C1 segment of cervical spinal cord (tissue), 14 donors: ENCODE data around the gene ADM.
"Not testable (repeated sequence)": the region's sequence is repeated elsewhere in the genome, so short reads cannot be mapped to it uniquely, and the experiment has no call there.

ENCODE experiments used
- DNase-seq, 14 donors: peaks; one replicate each; lab custom pipeline; 2025; lab: John Stamatoyannopoulos, UW

The ADM gene, protein sequence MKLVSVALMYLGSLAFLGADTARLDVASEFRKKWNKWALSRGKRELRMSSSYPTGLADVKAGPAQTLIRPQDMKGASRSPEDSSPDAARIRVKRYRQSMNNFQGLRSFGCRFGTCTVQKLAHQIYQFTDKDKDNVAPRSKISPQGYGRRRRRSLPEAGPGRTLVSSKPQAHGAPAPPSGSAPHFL

DNA sequence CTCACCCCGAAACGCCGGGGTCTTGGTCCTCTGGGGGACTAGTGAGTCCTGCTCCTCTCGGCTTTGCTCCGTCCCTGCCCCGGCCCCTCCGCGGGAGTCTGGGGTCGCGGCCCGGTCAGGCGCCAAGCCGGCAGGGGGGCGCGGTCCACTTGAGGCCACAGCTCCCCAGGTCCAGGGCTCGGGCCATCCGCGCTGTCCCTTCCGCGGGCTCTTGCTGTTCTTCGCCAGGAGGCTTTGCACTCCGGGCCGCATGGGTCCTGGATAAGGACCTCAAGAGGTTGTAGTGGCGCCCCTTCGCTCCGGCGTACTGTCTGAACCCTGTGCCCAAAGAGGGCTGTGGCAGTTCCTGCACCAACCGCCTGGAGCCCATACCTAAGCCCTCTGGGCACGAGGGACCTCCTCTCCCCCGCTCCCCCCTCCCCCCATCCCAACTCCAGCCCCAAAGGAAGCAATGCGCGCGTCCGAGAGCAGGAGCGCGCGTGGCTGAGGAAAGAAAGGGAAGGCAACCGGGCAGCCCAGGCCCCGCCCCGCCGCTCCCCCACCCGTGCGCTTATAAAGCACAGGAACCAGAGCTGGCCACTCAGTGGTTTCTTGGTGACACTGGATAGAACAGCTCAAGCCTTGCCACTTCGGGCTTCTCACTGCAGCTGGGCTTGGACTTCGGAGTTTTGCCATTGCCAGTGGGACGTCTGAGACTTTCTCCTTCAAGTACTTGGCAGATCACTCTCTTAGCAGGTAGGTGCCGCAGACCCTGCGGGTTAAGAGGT, at the start of gene ADM:
Gene ADM, plus strand, starts transcription at position 579 of the 767 bp plus-strand sequence. CDS start 628 bp downstream, outside the sequence.
- peak in 13 of 14 donors; percentile 39 to 83 (median 66) for DNase-seq

GRCh38 chr11:10255388-10256125, 49.3 kb upstream of the ADM start:
- no peak for DNase-seq

- DNase-seq, result no peak
Observed at GRCh38 chr11:10257478-10257877, 47.4 kb upstream of the ADM start.

DNA sequence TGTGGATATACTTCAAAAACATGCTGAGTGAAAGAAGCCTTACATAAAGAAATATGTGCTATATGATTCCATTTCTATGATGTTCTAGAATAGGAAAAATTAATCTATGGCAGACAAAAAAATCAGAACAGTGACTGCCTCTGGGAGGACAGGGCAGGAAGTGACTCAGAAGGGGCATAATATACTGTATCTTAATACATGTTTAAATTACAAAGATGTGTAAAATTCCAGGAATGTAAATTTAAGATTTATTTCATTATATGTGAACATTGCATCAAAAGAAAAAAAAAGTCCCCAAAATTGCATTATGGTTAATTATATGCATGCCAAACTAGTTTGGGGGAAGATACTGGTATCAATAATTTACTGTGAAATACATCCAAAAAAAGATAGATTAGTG, 43.1 kb upstream of the ADM start:
- DNase-seq, result no peak

GRCh38 chr11:10263929-10264328, 40.9 kb upstream of the ADM start:
- no peak for DNase-seq

GRCh38 chr11:10264716-10265115, 40.2 kb upstream of the ADM start:
- DNase-seq, result not testable (repeated sequence)

DNA sequence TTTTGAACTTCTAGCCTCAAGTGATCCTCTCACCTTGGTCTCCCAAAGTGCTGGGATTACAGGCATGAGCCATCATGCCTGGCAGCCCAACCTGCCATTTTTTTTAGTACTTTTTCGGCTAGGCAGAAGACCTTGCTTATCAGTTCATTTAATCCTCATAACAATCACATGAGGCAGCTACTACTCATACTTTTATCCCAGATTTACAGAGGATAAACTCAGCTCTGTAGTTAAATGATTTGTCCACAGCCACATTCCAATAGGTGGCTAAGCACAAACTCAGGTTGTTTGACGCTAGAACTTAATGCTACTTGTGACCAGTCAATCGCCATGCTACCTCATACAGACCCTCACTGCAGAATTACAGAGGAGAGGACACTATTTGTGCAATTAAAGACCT, 38.9 kb upstream of the ADM start:
- no peak for DNase-seq

- DNase-seq, result no peak
Observed at GRCh38 chr11:10267821-10268220, 37.1 kb upstream of the ADM start.

DNA sequence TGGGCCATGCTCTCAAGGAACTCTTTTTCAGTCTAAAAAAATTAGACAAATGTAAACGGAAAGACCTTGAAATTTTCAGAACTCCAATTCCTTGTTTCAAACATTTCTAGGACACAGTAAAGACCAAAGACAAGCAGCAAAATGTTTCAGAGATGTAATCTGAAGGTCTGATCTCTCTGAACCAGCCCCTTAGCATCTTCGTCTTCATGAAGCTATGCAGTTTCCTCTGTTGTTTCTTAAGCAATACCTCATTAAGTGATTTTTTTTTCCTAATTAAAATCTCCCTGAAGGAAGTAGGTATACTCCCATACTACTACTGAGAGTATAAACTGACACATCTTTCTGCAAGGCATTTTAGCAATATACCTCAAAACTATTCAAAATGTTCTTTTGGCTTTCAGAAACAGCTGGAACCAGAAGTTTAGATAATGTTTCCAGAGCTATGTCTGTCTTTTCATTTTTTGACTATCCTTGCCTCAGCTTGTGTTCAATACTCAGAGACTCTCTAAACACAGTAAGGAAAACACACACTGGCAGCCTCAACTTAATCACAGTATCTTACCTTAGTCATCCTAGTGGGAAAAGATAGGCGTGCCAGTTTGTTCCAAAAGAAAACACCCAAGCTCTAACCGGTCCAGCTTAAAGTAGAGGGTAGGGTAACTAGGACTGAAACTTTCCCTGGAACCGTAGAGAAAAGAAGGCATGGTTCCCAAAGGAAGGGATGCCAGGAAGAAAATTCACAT, 36.0 kb upstream of the ADM start:
- DNase-seq, result no peak

- no peak for DNase-seq
Observed at GRCh38 chr11:10272132-10272531, 32.7 kb upstream of the ADM start.

DNA sequence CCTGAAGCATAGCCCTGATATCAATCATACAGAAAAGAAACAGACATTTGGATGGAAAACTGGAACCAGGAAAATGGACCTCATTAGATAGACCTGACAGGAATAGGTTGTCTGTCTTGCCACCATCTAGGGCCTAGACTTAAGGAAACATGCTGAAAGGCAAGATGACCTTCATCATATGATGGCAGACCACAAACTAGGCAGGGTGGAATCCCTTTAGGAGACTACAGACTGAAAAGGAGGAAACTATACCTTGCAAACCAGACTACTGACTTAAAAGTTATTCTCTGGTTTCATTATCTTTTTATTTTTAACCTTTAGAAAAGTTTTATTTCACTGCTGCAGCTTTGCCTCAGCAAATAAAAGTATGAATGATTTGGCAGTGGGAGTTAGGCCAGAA, 31.1 kb upstream of the ADM start:
- DNase-seq, result no peak

- DNase-seq, result no peak
Observed at GRCh38 chr11:10274726-10275125, 30.1 kb upstream of the ADM start.

DNA sequence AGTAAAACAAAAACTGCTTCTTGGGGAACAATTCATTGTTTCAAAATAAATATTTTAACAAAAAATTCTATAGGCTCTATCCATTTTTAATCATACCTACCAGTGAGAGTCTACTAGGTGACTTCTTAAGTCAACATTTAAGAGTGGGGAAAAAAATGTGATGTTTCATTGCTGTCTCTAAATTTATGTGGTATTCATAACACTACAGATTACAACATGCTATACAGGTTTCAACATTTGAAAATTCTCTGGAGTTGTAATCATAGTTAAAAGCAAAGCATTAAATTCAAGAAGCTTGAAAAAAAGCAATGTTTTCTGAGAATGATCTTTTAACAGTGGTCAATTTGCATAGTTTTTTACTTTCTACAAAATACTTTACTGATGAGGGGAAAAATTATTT, 29.2 kb upstream of the ADM start:
- DNase-seq, result no peak

GRCh38 chr11:10282117-10282516, 22.8 kb upstream of the ADM start:
- no peak for DNase-seq

- DNase-seq, result no peak
Observed at GRCh38 chr11:10283991-10284390, 20.9 kb upstream of the ADM start.

GRCh38 chr11:10285148-10285802, 19.6 kb upstream of the ADM start:
- no peak for DNase-seq

GRCh38 chr11:10287140-10287539, 17.7 kb upstream of the ADM start:
- no peak for DNase-seq

DNA sequence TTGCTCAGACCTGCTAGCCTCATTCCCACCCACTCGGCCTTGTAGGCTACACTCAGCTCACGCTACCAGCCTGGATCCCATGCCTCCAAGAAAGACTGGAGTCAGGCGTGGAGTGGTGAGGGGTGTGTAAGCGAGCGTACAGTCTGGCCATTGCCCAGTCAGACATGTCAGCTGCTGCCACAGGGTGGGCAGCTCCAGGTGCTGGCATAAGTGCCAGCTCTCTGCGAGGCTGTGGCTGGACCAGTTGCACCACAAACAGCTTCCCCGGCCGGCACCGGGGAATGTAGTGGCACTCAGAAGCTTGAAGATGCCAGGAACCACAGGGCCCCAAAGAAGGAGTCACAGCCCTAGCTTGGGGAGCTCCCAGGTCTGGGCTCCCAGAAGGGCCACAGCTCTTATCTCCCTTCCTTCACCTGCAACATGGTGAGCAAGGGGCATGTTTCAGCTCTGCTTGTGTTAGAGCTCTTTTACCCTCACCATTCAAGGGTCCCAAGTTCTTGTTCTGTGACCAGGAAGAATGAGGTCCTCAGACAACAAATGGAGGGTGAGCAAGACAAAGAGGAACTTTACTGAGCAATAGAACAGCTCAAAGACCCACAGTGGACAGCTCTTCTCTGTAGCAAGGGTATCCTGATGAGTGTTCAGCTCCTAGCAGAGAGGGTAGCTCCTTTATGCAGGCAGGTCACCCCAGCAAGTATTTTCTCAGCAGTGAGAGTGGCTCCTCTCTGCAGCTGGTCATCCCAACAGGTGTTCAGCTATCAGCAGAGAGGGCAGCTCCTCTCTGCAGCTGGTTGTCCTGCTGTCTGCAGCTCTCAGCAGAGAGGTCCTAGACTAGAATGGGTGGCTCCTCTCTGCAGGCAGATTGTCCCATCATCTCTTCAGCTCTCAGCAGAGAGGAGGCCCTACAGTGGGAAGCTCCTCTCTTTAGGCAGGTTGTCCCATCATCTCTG, 16.8 kb upstream of the ADM start:
- no peak for DNase-seq

- DNase-seq, result no peak
Observed at GRCh38 chr11:10288881-10289764, 15.8 kb upstream of the ADM start.
